ENCODE data around the gene HSPA1B. TPM values are rescaled to one million over a fixed set of nuclear protein-coding genes. Genes with fewer than 3 reads are reported as not detected.
A peak's percentile ranks its signal among the peaks of the same experiment; 100 is the strongest.

Gene HSPA1B
- total and polyA plus RNA-seq, 2 donors (not counting 1 experiment from before 2014, with no cell fraction given), result 79.2 to 145 TPM

DNA sequence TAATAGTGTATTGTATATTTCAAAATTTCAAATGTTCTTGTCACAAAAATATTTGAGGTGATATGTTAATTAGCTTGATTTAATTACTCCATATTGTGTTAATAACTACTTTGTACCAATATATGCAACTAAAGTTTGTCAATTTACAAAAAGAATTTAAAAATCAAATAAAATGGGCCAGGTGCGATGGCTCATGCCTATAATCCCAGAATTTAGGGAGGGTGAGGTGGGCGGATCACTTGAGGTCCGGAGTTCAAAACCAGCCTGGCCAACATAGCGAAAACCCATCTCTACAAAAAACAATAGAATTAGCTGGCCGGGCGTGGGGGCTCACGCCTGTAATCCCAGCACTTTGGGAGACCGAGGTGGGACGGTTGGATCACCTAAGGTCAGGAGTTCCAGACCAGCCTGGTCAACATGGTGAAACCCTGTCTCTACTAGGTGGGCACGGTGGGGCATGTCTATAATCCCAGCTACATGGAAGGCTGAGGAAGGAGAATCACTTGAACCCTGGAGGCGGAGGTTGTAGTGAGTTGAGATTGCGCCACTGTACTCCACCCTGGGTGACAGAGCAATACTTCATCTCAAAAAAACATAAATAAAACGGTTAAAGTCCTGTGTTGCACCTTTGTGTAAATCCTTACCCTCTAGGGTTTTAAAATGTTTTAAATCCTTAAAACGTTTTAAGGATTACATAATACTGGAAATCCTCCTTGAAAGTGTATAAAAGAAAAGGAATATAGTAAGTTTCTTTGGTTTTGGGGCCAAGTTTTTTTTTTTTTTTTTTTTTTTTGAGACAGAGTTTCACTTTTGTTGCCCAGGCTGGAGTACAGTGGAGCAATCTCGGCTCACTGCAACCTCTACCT lies 4.0 kb downstream of the HSPA1B start:
- Histone ChIP-seq H3K9me3 (ENCODE audit: control extremely low read depth in 1 of 3, control insufficient read depth in 2 of 3, insufficient read depth in 1 of 3, low read length in 2 of 3) (no peaks in the 10 kb centered on the region), H3K36me3 (replicated peaks in 1 of 2; ENCODE audit: control extremely low read depth in 1 of 2, control insufficient read depth in 1 of 2, extremely low read depth in 1 of 2, insufficient read depth in 2 of 2, low read length in 1 of 2) (no peaks in the 10 kb centered on the region), H3K4me1 (ENCODE audit: control insufficient read depth in 2 of 2, insufficient read depth in 2 of 2, low read length in 2 of 2) (peaks cover 31 to 57% of the 10 kb centered on the region in 2 donors), H3K4me3 (ENCODE audit: control extremely low read depth in 1 of 5, extremely low read depth in 1 of 5, insufficient read depth in 1 of 5, low read depth in 2 of 5, low read length in 4 of 5) (no peak overlapping the region), H3K27me3 (replicated peaks in 1 of 4; ENCODE audit: control extremely low read depth in 1 of 4, control insufficient read depth in 3 of 4, insufficient read depth in 4 of 4, low read length in 3 of 4) (no peaks in the 10 kb centered on the region), H3K4me2 (replicated peaks; ENCODE audit: low read depth, low read length, poor library complexity, severe bottlenecking) (peak overlapping the region; percentile 96), H3K27ac (ENCODE audit: low read length in 2 of 2) (no peak overlapping the region), H3K79me2 (ENCODE audit: control insufficient read depth, insufficient read depth, low read length) (peaks cover 36% of the 10 kb centered on the region), H2AFZ (ENCODE audit: insufficient read depth, low read depth, low read length, poor library complexity, severe bottlenecking) (no peak overlapping the region), H3K9ac (ENCODE audit: low read length) (no peak overlapping the region), H4K20me1 (ENCODE audit: control insufficient read depth, insufficient read depth, low read length, poor library complexity, severe bottlenecking) (peaks cover 5% of the 10 kb centered on the region)
- H3K27me3 Mint-ChIP-seq, result no peaks in the 10 kb centered on the region
- intact Hi-C loops (cut with micrococcal nuclease), result loop anchor here (2.0 to 10.0 kb wide), 3 partner anchors 17 to 143 kb away; partner anchors contain the start of genes DXO, HSPA1A and HSPA1L
- DNase-seq, result no peak
- ChIA-PET CTCF (interaction anchor here (0.8 to 4.7 kb wide), 24 partner anchors 14 to 490 kb away, joined by 3 to 75 read pairs (median 9); partner anchors contain the start of genes ABHD16A, ATP6V1G2, CLIC1 and DDAH2), POLR2A (interaction anchor here (0.6 to 4.9 kb wide), 10 partner anchors 17 to 239 kb away, joined by 3 to 37 read pairs (median 6); partner anchors contain the start of genes CSNK2B, DDAH2, HSPA1A and HSPA1L)
- peaks cover 43% of the 10 kb centered on the region for H3K4me1 Mint-ChIP-seq
- TF ChIP-seq EZH2 (IDR thresholded peaks at IDR 0.05; ENCODE audit: borderline replicate concordance, insufficient read depth, low read depth, low read length, poor library complexity, severe bottlenecking), result no peak
- no peak overlapping the region for H3K27ac Mint-ChIP-seq
- no peaks in the 10 kb centered on the region for H3K9me3 Mint-ChIP-seq (ENCODE audit: insufficient read depth)
- peak overlapping the region; percentile 96 for H3K4me3 Mint-ChIP-seq
- WGBS (ENCODE audit: insufficient coverage), result 88% methylated on average over 6 of the region's 15 CpGs
- ATAC-seq (ENCODE audit: low read depth), result no peak

DNA sequence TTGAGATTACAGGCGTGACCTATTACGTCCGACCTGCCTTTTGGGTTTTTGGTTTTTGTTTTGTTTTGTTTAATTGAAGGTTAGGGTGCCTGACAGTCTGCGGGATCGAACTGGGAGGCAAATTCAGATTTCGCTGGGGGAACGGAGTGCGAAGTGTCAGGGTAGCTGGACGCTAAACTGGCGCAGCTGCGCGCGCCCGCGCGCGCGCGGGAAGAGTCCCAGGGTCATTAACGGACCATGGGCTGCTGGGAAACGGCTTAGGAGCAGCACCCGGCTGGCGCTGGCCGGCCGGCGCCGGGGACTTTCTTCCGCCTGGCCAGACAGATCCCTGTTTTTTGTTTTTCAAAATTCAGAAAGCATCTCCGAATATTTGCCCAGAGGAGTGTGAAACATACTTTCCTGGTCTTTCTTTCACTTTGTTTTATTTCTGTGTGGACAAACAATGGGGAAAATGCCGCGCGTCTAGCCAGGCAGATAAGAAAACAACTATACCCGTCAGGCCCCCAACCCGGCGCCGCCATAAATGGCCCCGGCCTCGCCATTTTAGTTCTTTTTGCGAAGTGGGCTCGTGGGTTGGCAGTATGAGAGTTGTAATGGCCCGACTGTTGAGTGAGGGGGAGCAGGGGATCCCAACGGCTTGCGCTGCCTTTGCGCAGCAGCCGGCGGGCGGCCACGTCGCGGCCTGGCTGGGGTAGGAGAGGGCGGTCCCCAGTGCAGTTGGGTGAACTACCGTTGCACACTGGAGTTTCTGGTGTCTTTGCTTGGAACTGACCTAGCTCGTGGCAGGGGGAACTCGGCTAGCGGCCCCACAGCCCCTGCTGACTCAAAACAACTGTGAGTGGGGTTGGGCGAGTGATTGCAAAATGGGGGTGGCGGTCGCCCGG lies 7.1 kb downstream of the HSPA1B start:
- under 1% methylated on average over 52 of the region's 59 CpGs for WGBS (ENCODE audit: insufficient coverage)

More for the DNA sequence above, 7.1 kb downstream of the HSPA1B start:
- Histone ChIP-seq H3K79me2 (ENCODE audit: control insufficient read depth, insufficient read depth, low read length) (peaks cover 55% of the 10 kb centered on the region), H3K9ac (ENCODE audit: low read length) (peak overlapping the region; percentile 90), H3K27me3 (replicated peaks in 1 of 4; ENCODE audit: control extremely low read depth in 1 of 4, control insufficient read depth in 3 of 4, insufficient read depth in 4 of 4, low read length in 3 of 4) (no peaks in the 10 kb centered on the region), H3K36me3 (replicated peaks in 1 of 2; ENCODE audit: control extremely low read depth in 1 of 2, control insufficient read depth in 1 of 2, extremely low read depth in 1 of 2, insufficient read depth in 2 of 2, low read length in 1 of 2) (peaks cover 0 to 28% of the 10 kb centered on the region in 2 experiments), H3K9me3 (ENCODE audit: control extremely low read depth in 1 of 3, control insufficient read depth in 2 of 3, insufficient read depth in 1 of 3, low read length in 2 of 3) (no peaks in the 10 kb centered on the region), H3K27ac (ENCODE audit: low read length in 2 of 2) (peak overlapping the region; percentile 97 to 98), H3K4me3 (ENCODE audit: control extremely low read depth in 1 of 5, extremely low read depth in 1 of 5, insufficient read depth in 1 of 5, low read depth in 2 of 5, low read length in 4 of 5) (peak overlapping the region; percentile 85 to 95 (median 90)), H4K20me1 (ENCODE audit: control insufficient read depth, insufficient read depth, low read length, poor library complexity, severe bottlenecking) (peaks cover 15% of the 10 kb centered on the region), H3K4me2 (replicated peaks; ENCODE audit: low read depth, low read length, poor library complexity, severe bottlenecking) (peak overlapping the region; percentile 73), H3K4me1 (ENCODE audit: control insufficient read depth in 2 of 2, insufficient read depth in 2 of 2, low read length in 2 of 2) (peaks cover 44 to 75% of the 10 kb centered on the region in 2 donors), H2AFZ (ENCODE audit: insufficient read depth, low read depth, low read length, poor library complexity, severe bottlenecking) (peak overlapping the region; percentile 90)
- peak overlapping the region; percentile 92 for H3K27ac Mint-ChIP-seq
- intact Hi-C loops (cut with micrococcal nuclease), result loop anchor here (1.0 to 10.0 kb wide), 9 partner anchors 28 to 342 kb away; partner anchors contain the start of genes BAG6, DXO, EHMT2 and NEU1
- H3K4me3 Mint-ChIP-seq, result peak overlapping the region; percentile 87
- ChIA-PET POLR2A (interaction anchor here (0.6 to 2.1 kb wide), 11 partner anchors 8 to 393 kb away, joined by 3 to 15 read pairs (median 4); partner anchors contain the start of genes BAG6, LSM2, NEU1 and PRRC2A), CTCF (interaction anchor here (0.6 to 2.4 kb wide), 9 partner anchors 28 to 284 kb away, joined by 3 to 8 read pairs (median 4); partner anchors contain the start of genes LSM2 and NEU1)
- H3K9me3 Mint-ChIP-seq (ENCODE audit: insufficient read depth), result no peaks in the 10 kb centered on the region
- peaks cover 56% of the 10 kb centered on the region for H3K4me1 Mint-ChIP-seq
- ATAC-seq (ENCODE audit: low read depth) (peak; percentile 61), DNase-seq (peak; percentile 91)
- TF ChIP-seq EZH2 (IDR thresholded peaks at IDR 0.05; ENCODE audit: borderline replicate concordance, insufficient read depth, low read depth, low read length, poor library complexity, severe bottlenecking) (no peak), CTCF (IDR thresholded peaks at IDR 0.05) (no peak)
- no peaks in the 10 kb centered on the region for H3K27me3 Mint-ChIP-seq

Data from B cell (primary cell).